ENCODE data around the gene CPN1. TPM values are rescaled to one million over a fixed set of nuclear protein-coding genes. Genes with fewer than 3 reads are reported as not detected.

Gene CPN1
- total and polyA plus RNA-seq, 10 of the 15 experiments (the other 5 are each of a cell fraction or from before 2014, with no cell fraction given), result 0.03 to 0.10 TPM; not detected in 8

GRCh38 chr10:100014071-100014762, 67.5 kb downstream of the CPN1 start (continued):
- TF ChIP-seq LARP7 (IDR thresholded peaks at IDR 0.05), result no peak
- peak; percentile 88 for TF ChIP-seq TCF12 (IDR thresholded peaks at IDR 0.05; ENCODE audit: low read depth, low read length)
- TF ChIP-seq BCL11A (IDR thresholded peaks at IDR 0.05; ENCODE audit: low read depth, low read length), result no peak
- no peak for TF ChIP-seq SREBF2 (IDR thresholded peaks at IDR 0.05; ENCODE audit: low read length)
- no peak for TF ChIP-seq ZNF384 (IDR thresholded peaks at IDR 0.05; ENCODE audit: borderline replicate concordance, low read depth, low read length)
- TF ChIP-seq MYC (IDR thresholded peaks at IDR 0.05; ENCODE audit: insufficient read depth, insufficient read length, insufficient replicate concordance, low read length, severe bottlenecking), result no peak
- no peak for TF ChIP-seq GATAD2B (conservative IDR thresholded peaks at IDR 0.05; ENCODE audit: low read depth)
- TF ChIP-seq ZBED1 (IDR thresholded peaks at IDR 0.05; ENCODE audit: borderline replicate concordance), result peak; percentile 74; the same call in 1 of the 2 replicates
- TF ChIP-seq ATF3 (IDR thresholded peaks at IDR 0.05; ENCODE audit: borderline replicate concordance, extremely low read depth, low read depth, low read length), result no peak
- TF ChIP-seq KDM1A (IDR thresholded peaks at IDR 0.05; ENCODE audit: borderline replicate concordance), result no peak
- no peak; a peak in 1 of 4 replicates for TF ChIP-seq BHLHE40 (IDR thresholded peaks at IDR 0.05; ENCODE audit: borderline replicate concordance in 1 of 2, low read depth in 2 of 2, low read length in 1 of 2)
- no peak for TF ChIP-seq BRCA1 (IDR thresholded peaks at IDR 0.05; ENCODE audit: low read depth, low read length)
- no peak for TF ChIP-seq KAT2A (conservative IDR thresholded peaks at IDR 0.05; ENCODE audit: control insufficient read depth, low read depth, low read length)
- no peak; the same call in 1 of the 2 replicates for TF ChIP-seq RAD21 (IDR thresholded peaks at IDR 0.05; ENCODE audit: insufficient read depth, low read depth, low read length)
- TF ChIP-seq BCL3 (IDR thresholded peaks at IDR 0.05; ENCODE audit: borderline replicate concordance, insufficient read depth, low read depth, low read length, poor library complexity, severe bottlenecking), result peak; percentile 95
- TF ChIP-seq SMARCA5 (IDR thresholded peaks at IDR 0.05), result 0 out of 2 replicates have a peak, but pooled peaks have one; percentile 73
- no peak for TF ChIP-seq SIX5 (IDR thresholded peaks at IDR 0.05; ENCODE audit: low read depth, low read length, severe bottlenecking)
- no peak for TF ChIP-seq IKZF1 (conservative IDR thresholded peaks at IDR 0.05)
- TF ChIP-seq CBX3 (IDR thresholded peaks at IDR 0.05; ENCODE audit: borderline replicate concordance, low read depth), result no peak
- no peak for TF ChIP-seq IRF3 (IDR thresholded peaks at IDR 0.05)
- no peak for TF ChIP-seq WRNIP1 (IDR thresholded peaks at IDR 0.05; ENCODE audit: borderline replicate concordance, low read depth, low read length)
- no peak for TF ChIP-seq POLR2AphosphoS5 (IDR thresholded peaks at IDR 0.05; ENCODE audit: low read length)
- peak; percentile 60; the same call in 1 of the 2 replicates for TF ChIP-seq ATF7 (IDR thresholded peaks at IDR 0.05; ENCODE audit: low read depth)
- TF ChIP-seq ZNF622 (IDR thresholded peaks at IDR 0.05), result no peak
- 0 out of 2 replicates have a peak, but pooled peaks have one; percentile 40 for TF ChIP-seq NBN (IDR thresholded peaks at IDR 0.05)
- TF ChIP-seq DPF2 (IDR thresholded peaks at IDR 0.05), result no peak
- peak; percentile 71; the same call in 1 of the 2 replicates for TF ChIP-seq ZNF217 (IDR thresholded peaks at IDR 0.05)
- TF ChIP-seq EP300 (IDR thresholded peaks at IDR 0.05; ENCODE audit: borderline replicate concordance in 1 of 2, control insufficient read depth in 1 of 2, low read depth in 2 of 2, low read length in 2 of 2), result peak; percentile 32 to 38; a peak in 1 of 4 replicates
- TF ChIP-seq SRF (IDR thresholded peaks at IDR 0.05; ENCODE audit: low read depth in 2 of 2, low read length in 2 of 2), result no peak
- no peak for TF ChIP-seq SREBF1 (IDR thresholded peaks at IDR 0.05; ENCODE audit: low read length)
- no peak for TF ChIP-seq SIN3A (IDR thresholded peaks at IDR 0.05; ENCODE audit: low read depth, low read length)
- no peak for TF ChIP-seq PML (IDR thresholded peaks at IDR 0.05; ENCODE audit: low read length)

Data from GM12878 (cell line).